ENCODE measurements around the gene MAX. TPM values are rescaled to one million over a fixed set of nuclear protein-coding genes. Genes with fewer than 3 reads are reported as not detected.
A peak's percentile ranks its signal among the peaks of the same experiment; 100 is the strongest.

MAX gene
- total RNA-seq, 4 donors from 2014 or later, result 27.5 to 50.0 (median 37.2) TPM

DNA sequence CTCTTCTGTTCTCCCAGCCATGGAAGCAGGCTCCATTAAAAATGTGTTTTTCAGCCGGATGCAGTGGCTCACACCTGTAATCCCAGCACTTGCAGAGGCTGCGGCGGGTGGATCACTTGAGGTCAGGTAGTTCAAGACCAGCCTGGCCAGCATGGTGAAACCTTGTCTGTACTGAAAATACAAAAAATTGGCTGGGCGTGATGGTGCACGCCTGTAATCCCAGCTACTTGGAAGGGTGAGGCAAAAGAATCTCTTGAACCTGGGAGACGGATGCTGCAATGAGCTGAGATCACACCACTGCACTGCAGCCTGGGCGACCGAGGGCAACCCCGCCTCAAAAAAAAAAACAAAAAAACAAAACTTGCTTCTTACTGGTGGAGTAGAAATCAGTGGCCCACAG, 75.8 kb downstream of the MAX start:
- in situ Hi-C loops (cut with MboI; ENCODE audit: low sequenced_read_pairs in 4 of 4) (no loop called here), intact Hi-C loops (cut with DNase I; ENCODE audit: low total_unique reads) (no loop called here)
- no peak overlapping the region for H3K4me3 ChIP-seq
- H3K36me3 ChIP-seq, result peaks cover 0 to 7% of the 10 kb centered on the region in 2 donors
- H3K27me3 ChIP-seq, result no peaks in the 10 kb centered on the region
- TF ChIP-seq POLR2A (IDR thresholded peaks at IDR 0.05), result no peak
- TF ChIP-seq, protein P1, sequence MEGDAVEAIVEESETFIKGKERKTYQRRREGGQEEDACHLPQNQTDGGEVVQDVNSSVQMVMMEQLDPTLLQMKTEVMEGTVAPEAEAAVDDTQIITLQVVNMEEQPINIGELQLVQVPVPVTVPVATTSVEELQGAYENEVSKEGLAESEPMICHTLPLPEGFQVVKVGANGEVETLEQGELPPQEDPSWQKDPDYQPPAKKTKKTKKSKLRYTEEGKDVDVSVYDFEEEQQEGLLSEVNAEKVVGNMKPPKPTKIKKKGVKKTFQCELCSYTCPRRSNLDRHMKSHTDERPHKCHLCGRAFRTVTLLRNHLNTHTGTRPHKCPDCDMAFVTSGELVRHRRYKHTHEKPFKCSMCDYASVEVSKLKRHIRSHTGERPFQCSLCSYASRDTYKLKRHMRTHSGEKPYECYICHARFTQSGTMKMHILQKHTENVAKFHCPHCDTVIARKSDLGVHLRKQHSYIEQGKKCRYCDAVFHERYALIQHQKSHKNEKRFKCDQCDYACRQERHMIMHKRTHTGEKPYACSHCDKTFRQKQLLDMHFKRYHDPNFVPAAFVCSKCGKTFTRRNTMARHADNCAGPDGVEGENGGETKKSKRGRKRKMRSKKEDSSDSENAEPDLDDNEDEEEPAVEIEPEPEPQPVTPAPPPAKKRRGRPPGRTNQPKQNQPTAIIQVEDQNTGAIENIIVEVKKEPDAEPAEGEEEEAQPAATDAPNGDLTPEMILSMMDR (IDR thresholded peaks at IDR 0.05 in 4 of 5, conservative IDR thresholded peaks at IDR 0.05 in 1 of 5), result no peak
- no peaks in the 10 kb centered on the region for H3K9me3 ChIP-seq
- H3K4me1 ChIP-seq, result peaks cover 10 to 23% of the 10 kb centered on the region in 2 donors
- ATAC-seq, result no peak
- DNase-seq, result no peak
- H3K27ac ChIP-seq, result peak overlapping the region in 3 of 4 donors; percentile 72 to 88 (median 72)

DNA sequence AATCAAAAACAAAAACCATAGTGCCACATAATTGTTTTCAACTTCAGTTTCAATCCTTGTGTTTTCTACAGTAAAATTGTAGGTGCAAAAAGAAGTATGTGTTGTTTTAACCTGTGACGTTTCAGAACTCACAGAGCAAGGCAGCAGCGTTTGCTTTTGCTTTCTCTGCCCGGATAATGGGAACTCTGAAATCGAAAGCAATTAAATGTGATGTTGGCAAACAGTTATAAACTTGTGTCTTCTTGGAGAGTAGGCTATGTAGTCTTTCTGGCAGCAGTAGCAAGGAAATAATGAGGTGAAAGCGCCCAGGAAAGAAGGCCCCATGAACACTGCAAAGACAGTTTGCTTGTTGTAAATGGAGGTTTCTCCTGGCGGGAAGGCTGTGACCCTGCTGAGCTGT, 76.5 kb downstream of the MAX start:
- no peak for ATAC-seq
- intact Hi-C loops (cut with DNase I; ENCODE audit: low total_unique reads), result no loop called here
- in situ Hi-C loops (cut with MboI; ENCODE audit: low sequenced_read_pairs in 4 of 4), result no loop called here
- Histone ChIP-seq H3K9me3 (no peaks in the 10 kb centered on the region), H3K4me1 (peaks cover 10 to 20% of the 10 kb centered on the region in 2 donors), H3K27ac (peak overlapping the region; percentile 67 to 88 (median 72)), H3K36me3 (peaks cover 0 to 7% of the 10 kb centered on the region in 2 donors), H3K27me3 (no peaks in the 10 kb centered on the region), H3K4me3 (no peak overlapping the region)
- TF ChIP-seq, protein P1 (IDR thresholded peaks at IDR 0.05 in 4 of 5, conservative IDR thresholded peaks at IDR 0.05 in 1 of 5), result no peak
- no peak for TF ChIP-seq POLR2A (IDR thresholded peaks at IDR 0.05)
- no peak for DNase-seq

Small RNAs within 50 kb of the gene (microRNA-seq; reads per million reads assigned to microRNA genes)
- 0 reads per million in 2 donors for gene MIR4706 (ENCODE audit: borderline replicate concordance in 2 of 2)

Other genes starting within 250 kb of the MAX start
- gene SPTB, start 222.6 kb downstream of the MAX start, total RNA-seq, result 100 to 1,000 TPM; 123 to 554 (median 266) TPM
- 100 to 1,000 TPM in 1 of 4 donors, 10 to 100 TPM in 3; 47.9 to 108 (median 79.6) TPM for gene CHURC1, start 188.1 kb downstream of the MAX start, total RNA-seq
- 1 to 10 TPM in 1 of 4 donors, under 1 TPM in 2, not detected in 1; 0.49 to 1.4 (median 0.61) TPM for gene GPX2, start 159.8 kb downstream of the MAX start, total RNA-seq
- gene RAB15, start 130.2 kb downstream of the MAX start, total RNA-seq, result 1 to 10 TPM in 2 of 4 donors, under 1 TPM in 2; 0.51 to 7.3 (median 2.0) TPM
- gene FNTB, start 115.6 kb downstream of the MAX start, total RNA-seq, result 10 to 100 TPM in 3 of 4 donors, 1 to 10 TPM in 1; 6.1 to 40.6 (median 18.0) TPM

Measured in gastrocnemius medialis (tissue), 4 donors.